Neuronal stem cell (in vitro differentiated cells): ENCODE data around the gene FANCD2.
A peak's percentile ranks its signal among the peaks of the same experiment; 100 is the strongest.

Source experiments
- DNase-seq: peaks from one replicate; pipeline ENCODE4 v3.0.0-alpha.2; 2013; ENCODE audit warnings: low spot score
- H2AFZ ChIP-seq: one replicate; pipeline ENCODE4 v1.6.1; 2013; ENCODE audit warnings: mild to moderate bottlenecking, low read length, inconsistent platforms
- H2AK5ac ChIP-seq: 2 replicates; pipeline ENCODE4 v1.6.1; 2013; ENCODE audit warnings: low read depth, mild to moderate bottlenecking, inconsistent platforms, low read length, moderate library complexity, mixed read lengths
- H2BK120ac ChIP-seq: 2 replicates; pipeline ENCODE4 v1.6.1; 2013; ENCODE audit warnings: low read depth, mild to moderate bottlenecking, inconsistent platforms, low read length, moderate library complexity, mixed read lengths
- H2BK12ac ChIP-seq: one replicate; pipeline ENCODE4 v1.6.1; 2013; ENCODE audit warnings: low read length, inconsistent platforms
- H2BK15ac ChIP-seq: 2 replicates; pipeline ENCODE4 v1.6.1; 2013; ENCODE audit warnings: mild to moderate bottlenecking, low read length, inconsistent platforms, mixed read lengths
- H2BK5ac ChIP-seq: one replicate; pipeline ENCODE4 v1.6.1; 2013; ENCODE audit warnings: inconsistent platforms, mild to moderate bottlenecking, low read length, moderate library complexity
- H3K14ac ChIP-seq: one replicate; pipeline ENCODE4 v1.6.1; 2013; ENCODE audit warnings: low read length, inconsistent platforms
- H3K18ac ChIP-seq: 2 replicates; pipeline ENCODE4 v1.6.1; 2013; ENCODE audit warnings: low read length, inconsistent platforms
- H3K23ac ChIP-seq: 2 replicates; pipeline ENCODE4 v1.6.1; 2013; ENCODE audit warnings: low read depth, mild to moderate bottlenecking, mixed read lengths, low read length, inconsistent platforms; ENCODE audit not compliant: poor library complexity
- H3K27ac ChIP-seq: replicated peaks from 3 replicates; pipeline ENCODE4 v1.5.1; 2013; ENCODE audit warnings: low read length, inconsistent platforms
- H3K27me3 ChIP-seq, 3 experiments: 2 replicates each; pipeline ENCODE4 v1.6.1; 2013; ENCODE audit warnings: low read length in 3 of 3, mild to moderate bottlenecking in 2 of 3, inconsistent platforms in 1 of 3, low read depth in 1 of 3, mixed read lengths in 1 of 3, moderate library complexity in 1 of 3; ENCODE audit not compliant: control insufficient read depth in 3 of 3, insufficient read depth in 3 of 3
- H3K36me3 ChIP-seq, 2 donors: replicated peaks in 1 of 2; 2 replicates each; pipeline ENCODE4 v1.6.1; 2013; ENCODE audit warnings: low read length in 2 of 2; ENCODE audit not compliant: control insufficient read depth in 2 of 2, insufficient read depth in 2 of 2
- H3K4ac ChIP-seq: 2 replicates; pipeline ENCODE4 v1.6.1; 2013; ENCODE audit warnings: inconsistent platforms, mild to moderate bottlenecking, low read length, moderate library complexity
- H3K4me1 ChIP-seq, 2 donors: 1 replicate in 1 of 2; 2 replicates in 1 of 2; pipeline ENCODE4 v1.6.1; 2013; ENCODE audit warnings: low read length in 2 of 2, low read depth in 1 of 2; ENCODE audit not compliant: control insufficient read depth in 2 of 2, insufficient read depth in 1 of 2
- H3K4me2 ChIP-seq: one replicate; pipeline ENCODE4 v1.6.1; 2013; ENCODE audit warnings: mild to moderate bottlenecking, low read length, inconsistent platforms; ENCODE audit not compliant: insufficient read depth, poor library complexity, severe bottlenecking
- H3K4me3 ChIP-seq, 2 donors: 2 replicates each; pipeline ENCODE4 v1.5.1; 2013; ENCODE audit warnings: low read length in 2 of 2, mild to moderate bottlenecking in 2 of 2, inconsistent platforms in 1 of 2, moderate library complexity in 1 of 2
- H3K79me1 ChIP-seq: one replicate; pipeline ENCODE4 v1.6.1; 2013; ENCODE audit warnings: low read depth, mild to moderate bottlenecking, inconsistent platforms, low read length, moderate library complexity
- H3K9ac ChIP-seq: one replicate; pipeline ENCODE4 v1.6.1; 2013; ENCODE audit warnings: mild to moderate bottlenecking, low read depth, low read length, inconsistent platforms; ENCODE audit not compliant: poor library complexity
- H3K9me3 ChIP-seq, 2 donors: replicated peaks in 1 of 2; 2 replicates each; pipeline versions ENCODE3 to v1.6.1; 2013; ENCODE audit warnings: low read length in 2 of 2, mild to moderate bottlenecking in 2 of 2, inconsistent platforms in 1 of 2, low read depth in 1 of 2, mixed read lengths in 1 of 2, moderate library complexity in 1 of 2; ENCODE audit not compliant: control insufficient read depth in 2 of 2, insufficient read depth in 1 of 2
- H4K8ac ChIP-seq: one replicate; pipeline ENCODE4 v1.6.1; 2013; ENCODE audit warnings: low read depth, mild to moderate bottlenecking, inconsistent platforms, low read length, moderate library complexity
- H4K91ac ChIP-seq: one replicate; pipeline ENCODE4 v1.6.1; 2013; ENCODE audit warnings: low read length, low read depth, mild to moderate bottlenecking, inconsistent platforms; ENCODE audit not compliant: poor library complexity
- WGBS, 2 donors: extraction: QIAGEN DNeasy Blood & Tissue Kit; methylation state at CpG; one replicate each; pipeline ENCODE4 v1.1.7; 2013; ENCODE audit warnings: missing lambda C conversion rate in 2 of 2, mixed read lengths in 1 of 2; ENCODE audit not compliant: insufficient read length in 2 of 2, insufficient replicate concordance in 1 of 2; ENCODE audit errors: extremely low coverage in 2 of 2; 5-methylcytosine and 5-hydroxymethylcytosine counted together

The FANCD2 gene

DNA sequence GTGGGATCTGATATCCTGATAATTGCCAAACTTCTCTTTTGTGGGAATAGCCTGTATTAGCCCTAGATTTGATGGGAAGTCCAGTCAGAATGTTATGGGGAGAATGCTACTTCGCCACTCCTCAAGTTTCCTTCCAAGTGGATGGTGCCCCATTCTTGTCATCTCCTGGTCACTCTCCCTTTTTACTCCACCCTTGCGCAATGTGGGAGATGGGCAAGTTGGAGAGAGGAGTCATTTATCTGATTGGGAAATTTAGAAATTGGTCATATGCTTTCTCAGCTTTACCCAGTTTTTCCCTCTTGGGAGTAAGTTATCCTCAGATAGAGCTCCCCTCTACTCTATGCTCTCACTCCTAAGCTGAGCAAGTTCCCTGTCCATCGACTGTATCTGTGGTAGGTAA, 67.4 kb downstream of the FANCD2 start:
- H3K18ac ChIP-seq, result no peak overlapping the region
- no peaks in the 10 kb centered on the region for H3K4me1 ChIP-seq
- no peaks in the 10 kb centered on the region for H3K79me1 ChIP-seq
- H3K4me2 ChIP-seq, result no peak overlapping the region
- no CpG with 5 or more reads among the region's 3 CpGs for WGBS, 2 donors
- no peak overlapping the region for H3K4me3 ChIP-seq
- H3K36me3 ChIP-seq, result peaks cover 22 to 88% of the 10 kb centered on the region in 2 donors
- DNase-seq, result no peak
- H3K4ac ChIP-seq, result no peak overlapping the region
- H2BK12ac ChIP-seq, result no peak overlapping the region
- H3K23ac ChIP-seq, result no peak overlapping the region
- H3K9me3 ChIP-seq, result no peaks in the 10 kb centered on the region
- no peak overlapping the region for H2BK120ac ChIP-seq
- no peak overlapping the region for H3K14ac ChIP-seq
- H2AK5ac ChIP-seq, result no peak overlapping the region
- no peaks in the 10 kb centered on the region for H3K27me3 ChIP-seq
- H2AFZ ChIP-seq, result no peak overlapping the region
- H3K27ac ChIP-seq, result no peak overlapping the region
- H4K91ac ChIP-seq, result no peak overlapping the region
- no peak overlapping the region for H4K8ac ChIP-seq
- no peak overlapping the region for H2BK15ac ChIP-seq
- no peak overlapping the region for H2BK5ac ChIP-seq
- no peak overlapping the region for H3K9ac ChIP-seq

DNA sequence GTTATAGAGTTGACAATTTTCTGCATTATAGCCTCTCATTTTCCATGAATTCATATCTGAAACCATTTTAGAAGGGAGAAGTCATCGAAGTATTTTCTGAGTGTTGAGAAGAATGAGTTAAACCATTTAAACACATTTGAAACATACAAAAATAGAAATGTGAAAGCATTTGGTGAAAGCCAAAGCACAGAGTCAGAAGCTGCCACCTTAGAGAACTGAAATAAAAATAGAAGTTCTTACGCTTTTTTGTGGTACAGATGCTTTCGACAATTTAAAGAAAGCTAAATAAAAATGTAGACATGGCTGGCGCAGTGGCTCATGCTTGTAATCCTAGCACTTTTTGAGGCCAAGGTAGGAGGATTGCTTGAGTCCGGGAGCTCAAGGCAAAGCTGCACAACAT, 72.8 kb downstream of the FANCD2 start:
- H3K18ac ChIP-seq, result no peak overlapping the region
- H3K27ac ChIP-seq, result no peak overlapping the region
- no peak overlapping the region for H2AK5ac ChIP-seq
- no peak overlapping the region for H3K14ac ChIP-seq
- H4K91ac ChIP-seq, result no peak overlapping the region
- no peak overlapping the region for H2AFZ ChIP-seq
- no peak overlapping the region for H2BK120ac ChIP-seq
- H3K27me3 ChIP-seq, result no peaks in the 10 kb centered on the region
- H3K4me3 ChIP-seq, result no peak overlapping the region
- no peak overlapping the region for H3K4ac ChIP-seq
- no peaks in the 10 kb centered on the region for H3K9me3 ChIP-seq
- H3K4me2 ChIP-seq, result no peak overlapping the region
- H2BK12ac ChIP-seq, result no peak overlapping the region
- no CpG with 5 or more reads among the region's 5 CpGs for WGBS, 2 donors
- H3K79me1 ChIP-seq, result no peaks in the 10 kb centered on the region
- H3K36me3 ChIP-seq, result peaks cover 13 to 88% of the 10 kb centered on the region in 2 donors
- H3K23ac ChIP-seq, result no peak overlapping the region
- no peak for DNase-seq
- no peak overlapping the region for H3K9ac ChIP-seq
- no peaks in the 10 kb centered on the region for H3K4me1 ChIP-seq
- H2BK5ac ChIP-seq, result no peak overlapping the region
- no peak overlapping the region for H2BK15ac ChIP-seq
- no peak overlapping the region for H4K8ac ChIP-seq

DNA sequence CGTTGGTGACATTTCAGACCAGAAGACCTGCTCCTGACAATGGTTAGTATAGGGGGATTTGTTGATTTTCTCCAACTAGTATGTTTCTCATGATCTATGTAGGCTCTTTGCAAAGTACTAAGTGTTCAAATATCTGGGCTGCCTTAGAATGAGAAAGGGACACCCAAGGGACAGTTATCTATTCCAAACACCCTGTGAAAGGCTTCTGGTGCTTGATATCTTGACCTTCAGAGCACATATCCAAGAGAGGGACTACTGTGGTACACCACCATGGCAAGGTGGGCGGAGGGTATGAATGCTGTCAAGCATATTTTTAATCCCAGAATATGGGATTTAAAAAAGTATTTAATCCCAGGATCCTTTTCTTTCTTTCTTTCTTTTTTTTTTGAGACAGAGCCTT, 80.7 kb downstream of the FANCD2 start:
- no peak overlapping the region for H3K4me2 ChIP-seq
- H3K4ac ChIP-seq, result no peak overlapping the region
- no peak overlapping the region for H3K23ac ChIP-seq
- no peak overlapping the region for H4K8ac ChIP-seq
- H3K79me1 ChIP-seq, result no peaks in the 10 kb centered on the region
- no peak overlapping the region for H3K9ac ChIP-seq
- WGBS, 2 donors, result no CpG with 5 or more reads among the region's 2 CpGs
- H3K36me3 ChIP-seq, result peaks cover 0 to 15% of the 10 kb centered on the region in 2 donors
- H2BK15ac ChIP-seq, result no peak overlapping the region
- H2BK12ac ChIP-seq, result no peak overlapping the region
- no peaks in the 10 kb centered on the region for H3K27me3 ChIP-seq
- no peak overlapping the region for H3K27ac ChIP-seq
- no peak overlapping the region for H2BK120ac ChIP-seq
- H4K91ac ChIP-seq, result no peak overlapping the region
- no peak for DNase-seq
- no peak overlapping the region for H2BK5ac ChIP-seq
- no peak overlapping the region for H3K18ac ChIP-seq
- no peak overlapping the region for H3K4me3 ChIP-seq
- no peaks in the 10 kb centered on the region for H3K9me3 ChIP-seq
- H3K14ac ChIP-seq, result no peak overlapping the region
- H2AK5ac ChIP-seq, result no peak overlapping the region
- H2AFZ ChIP-seq, result no peak overlapping the region
- H3K4me1 ChIP-seq, result no peaks in the 10 kb centered on the region

DNA sequence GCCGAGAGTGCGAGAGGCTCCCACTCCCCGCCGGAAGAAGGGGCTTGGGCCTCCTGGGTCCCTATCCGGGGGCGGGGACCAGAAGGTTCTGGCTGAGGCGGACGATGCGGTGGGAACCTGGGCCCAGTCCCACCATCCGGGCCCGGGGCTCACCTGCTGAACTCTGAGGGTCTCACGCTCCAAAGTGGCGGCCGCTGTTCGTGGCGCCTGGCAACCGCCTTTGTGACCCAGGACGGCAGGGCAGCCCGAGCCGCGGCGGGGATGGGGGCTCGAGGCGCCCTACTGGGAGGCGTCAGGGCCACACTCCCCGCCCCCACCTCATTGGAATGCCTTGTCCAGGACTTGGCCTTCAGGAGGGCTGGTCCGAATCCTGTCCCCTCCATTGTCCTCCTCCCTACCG, 81.9 kb downstream of the FANCD2 start, which contains the start of gene FANCD2OS:
Gene FANCD2OS, minus strand, starts transcription at position 165 of the 400 bp plus-strand sequence. CDS start 3,481 bp downstream, outside the sequence.
- H3K23ac ChIP-seq, result no peak within 1 kb of the TSS
- DNase-seq, result no peak
- H3K79me1 ChIP-seq, result no peaks in the 10 kb centered on the region
- H2BK5ac ChIP-seq, result no peak within 1 kb of the TSS
- H3K4me2 ChIP-seq, result no peak within 1 kb of the TSS
- no peak within 1 kb of the TSS for H2AFZ ChIP-seq
- H3K27me3 ChIP-seq, result no peaks in the 10 kb centered on the region
- no peak within 1 kb of the TSS for H3K27ac ChIP-seq
- H3K14ac ChIP-seq, result peak within 1 kb of the TSS; percentile 21
- no peak within 1 kb of the TSS for H3K9ac ChIP-seq
- no peak within 1 kb of the TSS for H3K4ac ChIP-seq
- no peaks in the 10 kb centered on the region for H3K9me3 ChIP-seq
- H3K4me3 ChIP-seq, result no peak within 1 kb of the TSS
- no peak within 1 kb of the TSS for H2BK120ac ChIP-seq
- no peaks in the 10 kb centered on the region for H3K4me1 ChIP-seq
- peaks cover 0 to 8% of the 10 kb centered on the region in 2 donors for H3K36me3 ChIP-seq
- H4K91ac ChIP-seq, result no peak within 1 kb of the TSS
- H4K8ac ChIP-seq, result no peak within 1 kb of the TSS
- no peak within 1 kb of the TSS for H3K18ac ChIP-seq
- no peak within 1 kb of the TSS for H2AK5ac ChIP-seq
- no peak within 1 kb of the TSS for H2BK15ac ChIP-seq
- H2BK12ac ChIP-seq, result peak within 1 kb of the TSS; percentile 16
- WGBS, 2 donors, result no CpG with 5 or more reads among the region's 28 CpGs
